Transverse colon (tissue), 4 donors: ENCODE data around the gene SLC12A7. TPM values are rescaled to one million over a fixed set of nuclear protein-coding genes. Genes with fewer than 3 reads are reported as not detected.

Experiments used
- DNase-seq: peaks from one replicate; pipeline ENCODE4 v3.0.0-alpha.2; 2019
- H3K27ac ChIP-seq, 4 donors: fragments of 200-600 bp; sonication (generic); 2 replicates each; pipeline ENCODE4 v1.5.1; 2016 to 2018; ENCODE audit warnings: inconsistent platforms in 4 of 4
- H3K27me3 ChIP-seq: fragments of 200-600 bp; sonication (generic); 2 replicates; pipeline ENCODE4 v1.5.1; 2017; ENCODE audit warnings: inconsistent platforms
- H3K36me3 ChIP-seq, 4 donors: fragments of 200-600 bp; sonication (generic); 2 replicates each; pipeline ENCODE4 v1.5.1; 2017 to 2019; ENCODE audit warnings: inconsistent platforms in 4 of 4
- H3K4me1 ChIP-seq, 4 donors: fragments of 200-600 bp; sonication (generic); 2 replicates each; pipeline ENCODE4 v1.5.1; 2017 to 2020; ENCODE audit warnings: inconsistent platforms in 4 of 4
- H3K4me3 ChIP-seq, 4 donors: fragments of 200-600 bp; sonication (generic); 1 replicate in 1 of 4; 2 replicates in 3 of 4; pipeline versions ENCODE4 v1.5.1 to v1.6.1; 2017 to 2019; ENCODE audit warnings: inconsistent platforms in 4 of 4
- H3K9me3 ChIP-seq, 2 donors: fragments of 200-600 bp; sonication (generic); 2 replicates each; pipeline ENCODE4 v1.5.1; 2017 to 2019; ENCODE audit warnings: inconsistent platforms in 2 of 2
- EP300 ChIP-seq: sonication (generic); formaldehyde crosslinking; IDR thresholded peaks from one replicate; pipeline ENCODE4 v1.6.1; 2017; ENCODE audit warnings: antibody characterized with exemption, low read depth
- POLR2A ChIP-seq: fragments of 450-650 bp; IDR thresholded peaks from one replicate; pipeline ENCODE4 v1.6.1; 2016; ENCODE audit warnings: antibody characterized with exemption, mild to moderate bottlenecking, moderate library complexity
- POLR2AphosphoS5 ChIP-seq, 3 donors: sonication (generic); formaldehyde crosslinking; IDR thresholded peaks; one replicate each; pipeline ENCODE4 v1.6.1; 2016; ENCODE audit warnings: antibody characterized with exemption in 3 of 3
- WGBS, 2 donors: methylation state at CpG; one replicate each; pipeline ENCODE4 v1.1.5; 2018; ENCODE audit warnings: low coverage in 1 of 2; 5-methylcytosine and 5-hydroxymethylcytosine counted together
- in situ Hi-C, 4 donors: fragments of 200-750 bp; cut with MboI; loops; one replicate each; pipeline versions ENCODE4 v1.15.0 to v1.15.1; 2017; ENCODE audit warnings: low sequenced_read_pairs in 3 of 4, low pct_ligation_motif_present in 1 of 4, low pct_unique_long_range_greater_than_20kb in 1 of 4
- intact Hi-C: fragments of 100-400 bp; cut with DNase I; formaldehyde crosslinking; loops from one replicate; pipeline ENCODE4 v1.15.1; 2023; ENCODE audit warnings: low total_unique reads
- total RNA-seq, 4 donors: library from RNA; depleted of rRNA; stranded (reverse); fragments of >200 nt; gene quantifications; one replicate each; pipeline ENCODE4 v1.1.0, GENCODE V29; 2016
- TF ChIP-seq, protein P1 (sequence below), 5 experiments: fragments of 200-600 bp in 3 of 5; fragments of 450-650 bp in 2 of 5; sonication (generic) in 3 of 5; IDR thresholded peaks; 1 replicate in 2 of 5; 2 replicates in 3 of 5; pipeline ENCODE4 v1.5.1; 2016 to 2017; ENCODE audit warnings: antibody characterized with exemption in 5 of 5, inconsistent platforms in 3 of 5, mild to moderate bottlenecking in 2 of 5, moderate library complexity in 1 of 5

Gene SLC12A7
- total RNA-seq, 4 donors from 2014 or later = 60.7 to 144 (median 61.4) TPM

- in situ Hi-C loops = no loop called here
- H3K4me1 ChIP-seq = no peaks in the 10 kb centered on the region
- H3K36me3 ChIP-seq = peaks cover 0 to 21% (median 7%) of the 10 kb centered on the region in 4 donors
- TF ChIP-seq POLR2AphosphoS5 (IDR thresholded peaks at IDR 0.05) (no peak), EP300 (no peak), POLR2A (no peak)
- TF ChIP-seq, protein P1, sequence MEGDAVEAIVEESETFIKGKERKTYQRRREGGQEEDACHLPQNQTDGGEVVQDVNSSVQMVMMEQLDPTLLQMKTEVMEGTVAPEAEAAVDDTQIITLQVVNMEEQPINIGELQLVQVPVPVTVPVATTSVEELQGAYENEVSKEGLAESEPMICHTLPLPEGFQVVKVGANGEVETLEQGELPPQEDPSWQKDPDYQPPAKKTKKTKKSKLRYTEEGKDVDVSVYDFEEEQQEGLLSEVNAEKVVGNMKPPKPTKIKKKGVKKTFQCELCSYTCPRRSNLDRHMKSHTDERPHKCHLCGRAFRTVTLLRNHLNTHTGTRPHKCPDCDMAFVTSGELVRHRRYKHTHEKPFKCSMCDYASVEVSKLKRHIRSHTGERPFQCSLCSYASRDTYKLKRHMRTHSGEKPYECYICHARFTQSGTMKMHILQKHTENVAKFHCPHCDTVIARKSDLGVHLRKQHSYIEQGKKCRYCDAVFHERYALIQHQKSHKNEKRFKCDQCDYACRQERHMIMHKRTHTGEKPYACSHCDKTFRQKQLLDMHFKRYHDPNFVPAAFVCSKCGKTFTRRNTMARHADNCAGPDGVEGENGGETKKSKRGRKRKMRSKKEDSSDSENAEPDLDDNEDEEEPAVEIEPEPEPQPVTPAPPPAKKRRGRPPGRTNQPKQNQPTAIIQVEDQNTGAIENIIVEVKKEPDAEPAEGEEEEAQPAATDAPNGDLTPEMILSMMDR (IDR thresholded peaks at IDR 0.05) = no peak
- no peak overlapping the region for H3K27ac ChIP-seq
- intact Hi-C loops = no loop called here
- DNase-seq = no peak
- H3K27me3 ChIP-seq = no peaks in the 10 kb centered on the region
- no peaks in the 10 kb centered on the region for H3K9me3 ChIP-seq
- 82% methylated on average over 10 of the region's 10 CpGs; no CpG with 5 or more reads in 1 of the 2 donors for WGBS, 2 donors
- no peak overlapping the region for H3K4me3 ChIP-seq
Measured at GRCh38 chr5:1075555-1075881, 36.3 kb downstream of the SLC12A7 start.

DNA sequence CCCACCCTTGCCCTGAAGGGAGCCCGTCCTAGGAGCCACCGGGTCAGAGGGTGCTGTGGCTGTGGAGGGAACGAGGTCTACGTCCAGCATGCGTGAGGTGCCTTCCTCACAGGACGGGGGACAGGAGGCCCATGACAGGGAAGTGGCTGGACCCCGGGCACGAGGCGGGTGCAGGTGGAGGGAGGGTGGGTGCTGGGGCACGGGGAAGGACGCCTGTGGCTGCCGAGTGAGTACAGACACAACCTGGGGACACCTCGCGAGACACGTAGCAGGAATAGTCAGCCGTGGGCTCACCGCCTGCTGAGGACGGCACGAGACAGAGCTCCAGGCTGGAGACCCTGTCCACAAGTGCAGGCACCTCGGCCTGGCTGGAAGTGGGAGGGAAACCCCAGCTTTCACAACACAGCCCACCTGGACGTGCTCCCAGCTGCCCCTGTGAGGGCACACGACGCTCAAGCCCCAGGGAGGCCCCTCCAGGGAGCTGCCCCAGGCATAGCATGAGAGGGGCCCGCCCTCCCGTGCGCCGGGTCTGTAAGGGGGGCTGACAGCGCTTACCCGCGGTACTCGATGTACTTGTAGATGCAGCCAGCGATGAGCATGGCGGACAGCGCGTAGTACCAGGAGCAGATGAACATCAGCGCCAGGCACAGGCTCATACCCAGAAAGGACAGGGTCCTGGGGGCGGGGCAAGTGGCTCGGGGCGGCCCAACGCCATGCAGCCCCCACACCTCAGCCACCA lies 36.9 kb downstream of the SLC12A7 start:
- peaks cover 0 to 21% (median 7%) of the 10 kb centered on the region in 4 donors for H3K36me3 ChIP-seq
- no peak for DNase-seq
- WGBS, 2 donors = 86% methylated on average over 40 of the region's 40 CpGs; no CpG with 5 or more reads in 1 of the 2 donors
- TF ChIP-seq EP300 (no peak), POLR2AphosphoS5 (IDR thresholded peaks at IDR 0.05) (no peak), POLR2A (no peak)
- TF ChIP-seq, protein P1 (IDR thresholded peaks at IDR 0.05) = no peak
- in situ Hi-C loops (no loop called here), intact Hi-C loops (no loop called here)
- H3K4me1 ChIP-seq = no peaks in the 10 kb centered on the region
- no peak overlapping the region for H3K27ac ChIP-seq
- H3K27me3 ChIP-seq = no peaks in the 10 kb centered on the region
- no peak overlapping the region for H3K4me3 ChIP-seq
- no peaks in the 10 kb centered on the region for H3K9me3 ChIP-seq

- Histone ChIP-seq H3K27me3 (no peaks in the 10 kb centered on the region), H3K27ac (no peak overlapping the region), H3K9me3 (no peaks in the 10 kb centered on the region), H3K36me3 (peaks cover 0 to 20% (median 7%) of the 10 kb centered on the region in 4 donors), H3K4me3 (no peak overlapping the region), H3K4me1 (no peaks in the 10 kb centered on the region)
- TF ChIP-seq POLR2AphosphoS5 (IDR thresholded peaks at IDR 0.05) = no peak
- TF ChIP-seq POLR2A = no peak
- TF ChIP-seq, protein P1 (IDR thresholded peaks at IDR 0.05) = no peak
- TF ChIP-seq EP300 = no peak
- 90% methylated on average over 13 of the region's 18 CpGs; no CpG with 5 or more reads in 1 of the 2 donors for WGBS, 2 donors
- no peak for DNase-seq
- in situ Hi-C loops = no loop called here
- intact Hi-C loops = no loop called here
Measured at GRCh38 chr5:1074226-1074625, 37.6 kb downstream of the SLC12A7 start.

- no peaks in the 10 kb centered on the region for H3K4me1 ChIP-seq
- no peaks in the 10 kb centered on the region for H3K9me3 ChIP-seq
- WGBS, 2 donors = 59 to 77% methylated on average over 3 to 23 of the region's 46 CpGs
- H3K27me3 ChIP-seq = no peaks in the 10 kb centered on the region
- DNase-seq = no peak
- in situ Hi-C loops = no loop called here
- TF ChIP-seq POLR2AphosphoS5 (IDR thresholded peaks at IDR 0.05) (peak in 2 of 3 donors; percentile 51 to 62), EP300 (no peak)
- H3K27ac ChIP-seq = no peak overlapping the region
- H3K4me3 ChIP-seq = no peak overlapping the region
- intact Hi-C loops = no loop called here
- peaks cover 0 to 15% (median 7%) of the 10 kb centered on the region in 4 donors for H3K36me3 ChIP-seq
Measured at GRCh38 chr5:1073239-1074102, 38.4 kb downstream of the SLC12A7 start.
